ENCODE measurements around the gene FBLL1. TPM values are rescaled to one million over a fixed set of nuclear protein-coding genes. Genes with fewer than 3 reads are reported as not detected.

Gene FBLL1
- total and polyA plus RNA-seq, 2 donors (not counting 3 experiments of a cell fraction or from before 2014, with no cell fraction given), result 0.44 to 2.5 TPM

DNA sequence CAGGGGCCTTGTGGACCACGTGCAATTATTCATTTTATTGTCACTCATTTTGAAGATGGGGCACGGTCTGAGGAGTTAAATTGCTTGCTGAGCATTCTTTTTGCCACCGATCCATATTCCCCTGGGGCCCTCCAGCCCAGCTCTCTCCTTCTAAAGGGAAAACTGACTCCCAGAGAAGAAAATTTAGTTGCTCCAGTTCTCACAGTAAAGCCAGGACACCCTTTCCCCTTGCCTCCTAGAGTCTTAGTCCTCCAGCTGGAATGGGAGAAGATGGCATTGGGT is 51.1 kb downstream of the FBLL1 start:
- Histone ChIP-seq H3K4me1 (ENCODE audit: control insufficient read depth, extremely low read depth, insufficient read depth, low read length) (peaks cover 24% of the 10 kb centered on the region), H3K36me3 (ENCODE audit: control insufficient read depth in 2 of 2, extremely low read depth in 1 of 2, insufficient read depth in 2 of 2, low read length in 2 of 2) (no peaks in the 10 kb centered on the region), H4K20me1 (replicated peaks; ENCODE audit: control insufficient read depth, extremely low read depth, insufficient read depth, low read length) (peaks cover 6% of the 10 kb centered on the region), H3K9me1 (replicated peaks; ENCODE audit: control insufficient read depth, extremely low read depth, insufficient read depth, low read length) (no peaks in the 10 kb centered on the region), H3K9ac (replicated peaks; ENCODE audit: extremely low read depth, insufficient read depth, low read length) (peak overlapping the region; percentile 60), H3K4me2 (ENCODE audit: insufficient read depth, low read length) (peak overlapping the region; percentile 87), H3K79me2 (ENCODE audit: control insufficient read depth, insufficient read depth, low read length) (peaks cover 40% of the 10 kb centered on the region), H3K27ac (ENCODE audit: insufficient read depth, low read depth, low read length) (peak overlapping the region; percentile 70), H3K9me3 (replicated peaks; ENCODE audit: control insufficient read depth, insufficient read depth, low read length) (no peaks in the 10 kb centered on the region), H2AFZ (ENCODE audit: low read depth, low read length) (peak overlapping the region; percentile 94), H3K27me3 (ENCODE audit: control insufficient read depth in 2 of 2, insufficient read depth in 2 of 2, low read length in 2 of 2) (no peaks in the 10 kb centered on the region), H3K4me3 (replicated peaks in 1 of 3; ENCODE audit: insufficient read depth in 1 of 3, low read depth in 1 of 3, low read length in 3 of 3) (peak overlapping the region in 2 of 3 experiments; percentile 23 to 68)
- DNase-seq (ENCODE audit: low read depth, low spot score), result no peak
- ChIA-PET CTCF (no interaction called here), POLR2A (interaction anchor here (1.3 kb wide), 1 partner anchor 93 kb away, joined by 4 read pairs; no protein-coding TSS in a partner anchor)
- no peak for FAIRE-seq
- BruUV-seq (replicated peaks), result no TSS peak
- dilution Hi-C loops (cut with MboI; ENCODE audit: extremely low pct_ligation_motif_present, low sequenced_read_pairs), result no loop called here
- intact Hi-C loops (cut with micrococcal nuclease), result no loop called here
- no peak for TF ChIP-seq POLR2A (IDR thresholded peaks at IDR 0.05; ENCODE audit: low read depth, low read length)

Small RNA genes within 50 kb of the gene (microRNA-seq; reads per million reads assigned to microRNA genes)
- gene MIR103A1 (ENCODE audit: borderline number of aligned reads, borderline replicate concordance) (not detected), gene MIR103B1 (ENCODE audit: borderline number of aligned reads, borderline replicate concordance) (not detected)

Small RNA genes within 50 kb of the gene (small RNA-seq; reads per million reads assigned to genes)
- gene MIR103A1 (ENCODE audit: insufficient read depth, insufficient read length, low read depth, low replicate concordance), result 3.9 reads per million, percentile 28 among the genes with 10 or more reads in this experiment

Other genes starting within 250 kb of the FBLL1 start
- gene WWC1, start 237.7 kb upstream of the FBLL1 start, total RNA-seq, result 0.44 and 0.91 TPM in 2 replicates
- gene WWC1, start 237.7 kb upstream of the FBLL1 start, polyA plus RNA-seq, result 0.03 and 0.08 TPM in 2 replicates
- 90.4 and 104 TPM in 2 replicates for gene RARS1, start 42.8 kb upstream of the FBLL1 start, total RNA-seq
- gene RARS1, start 42.8 kb upstream of the FBLL1 start, polyA plus RNA-seq, result 19.8 and 28.0 TPM in 2 replicates
- 77.0 and 78.8 TPM in 2 replicates for gene PANK3, start 50.1 kb downstream of the FBLL1 start, total RNA-seq
- gene PANK3, start 50.1 kb downstream of the FBLL1 start, polyA plus RNA-seq, result 6.0 and 8.1 TPM in 2 replicates